Measurements from ENCODE around the gene CCDC24. TPM values are rescaled to one million over a fixed set of nuclear protein-coding genes. Genes with fewer than 3 reads are reported as not detected.

The CCDC24 gene
- total and polyA plus RNA-seq, 7 donors, result 0.83 to 3.9 (median 1.7) TPM

- Histone ChIP-seq H3K9me3 (no peaks in the 10 kb centered on the region), H3K27ac (no peak overlapping the region), H3K4me1 (peaks cover 18% of the 10 kb centered on the region), H3K4me3 (no peak overlapping the region), H3K36me3 (ENCODE audit: insufficient read depth in 1 of 2, low read depth in 1 of 2) (peaks cover 2 to 62% of the 10 kb centered on the region in 2 donors), H3K27me3 (ENCODE audit: insufficient read depth in 3 of 3, low read length in 2 of 3) (no peaks in the 10 kb centered on the region)
- WGBS, 3 donors, result 76 to 85% (median 80%) methylated on average over 6 of the region's 6 CpGs
- DNase-seq (no peak), ATAC-seq (no peak)
- intact Hi-C loops (cut with DNase I), result no loop called here
- no peak for TF ChIP-seq CTCF (IDR thresholded peaks at IDR 0.05)
Observed at GRCh38 chr1:43968348-43968948, 23.0 kb upstream of the CCDC24 start.

GRCh38 chr1:43969416-43969745, 22.0 kb upstream of the CCDC24 start:
- H3K9me3 ChIP-seq, result no peaks in the 10 kb centered on the region
- 52 to 59% (median 54%) methylated on average over 7 of the region's 7 CpGs for WGBS, 3 donors
- intact Hi-C loops (cut with DNase I), result no loop called here
- peaks cover 27% of the 10 kb centered on the region for H3K4me1 ChIP-seq
- no peak overlapping the region for H3K27ac ChIP-seq
- peak overlapping the region; percentile 99 for H3K4me3 ChIP-seq
- ATAC-seq (no peak), DNase-seq (no peak)
- TF ChIP-seq CTCF (IDR thresholded peaks at IDR 0.05), result no peak
- no peaks in the 10 kb centered on the region for H3K27me3 ChIP-seq (ENCODE audit: insufficient read depth in 3 of 3, low read length in 2 of 3)
- H3K36me3 ChIP-seq (ENCODE audit: insufficient read depth in 1 of 2, low read depth in 1 of 2), result peaks cover 2 to 53% of the 10 kb centered on the region in 2 donors

- H3K27ac ChIP-seq, result peak within 1 kb of the TSS; percentile 97
- H3K27me3 ChIP-seq (ENCODE audit: insufficient read depth in 3 of 3, low read length in 2 of 3), result no peaks in the 10 kb centered on the region
- H3K4me1 ChIP-seq, result peaks cover 27% of the 10 kb centered on the region
- ATAC-seq (peak; percentile 79 to 82 (median 80)), DNase-seq (peak; percentile 98 to 99)
- H3K4me3 ChIP-seq, result peak within 1 kb of the TSS; percentile 99
- intact Hi-C loops (cut with DNase I), result loop anchor here in 1 of 2 donors (2.0 kb wide), 1 partner anchor 19 kb away; no protein-coding TSS in a partner anchor
- TF ChIP-seq CTCF (IDR thresholded peaks at IDR 0.05), result no peak
- H3K9me3 ChIP-seq, result no peaks in the 10 kb centered on the region
- WGBS, 3 donors, result 0 to 1% (median 1%) methylated on average over 47 of the region's 47 CpGs
- H3K36me3 ChIP-seq (ENCODE audit: insufficient read depth in 1 of 2, low read depth in 1 of 2), result peaks cover 2 to 47% of the 10 kb centered on the region in 2 donors
Observed at GRCh38 chr1:43969746-43970466, 21.5 kb upstream of the CCDC24 start, which contains the start of gene DPH2. Gene DPH2, plus strand, starts transcription at chr1:43970010. Its CDS starts 166 bp downstream, at chr1:43970176.

GRCh38 chr1:43970502-43970901, 20.9 kb upstream of the CCDC24 start:
- peak overlapping the region; percentile 99 for H3K4me3 ChIP-seq
- no peaks in the 10 kb centered on the region for H3K9me3 ChIP-seq
- intact Hi-C loops (cut with DNase I), result loop anchor here in 1 of 2 donors (2.0 kb wide), 1 partner anchor 20 kb away; no protein-coding TSS in a partner anchor
- H3K27me3 ChIP-seq (ENCODE audit: insufficient read depth in 3 of 3, low read length in 2 of 3), result no peaks in the 10 kb centered on the region
- TF ChIP-seq CTCF (IDR thresholded peaks at IDR 0.05), result no peak
- peak overlapping the region; percentile 97 for H3K27ac ChIP-seq
- H3K4me1 ChIP-seq, result peaks cover 28% of the 10 kb centered on the region
- peaks cover 2 to 41% of the 10 kb centered on the region in 2 donors for H3K36me3 ChIP-seq (ENCODE audit: insufficient read depth in 1 of 2, low read depth in 1 of 2)
- ATAC-seq (no peak), DNase-seq (no peak)
- WGBS, 3 donors, result 38 to 53% (median 43%) methylated on average over 5 of the region's 5 CpGs

All from psoas muscle (tissue), 8 donors.